NCI-H1694 (cell line): ENCODE measurements around the gene MTLN.
"Not testable (repeated sequence)": the region's sequence is repeated elsewhere in the genome, so short reads cannot be mapped to it uniquely, and the experiment has no call there.

Source experiments
- DNase-seq: peaks from one replicate; lab custom pipeline; 2025; lab: John Stamatoyannopoulos, UW

Gene MTLN

GRCh38 chr2:110198016-110198415 is 14.3 kb downstream of the MTLN start:
- DNase-seq, result no peak

DNA sequence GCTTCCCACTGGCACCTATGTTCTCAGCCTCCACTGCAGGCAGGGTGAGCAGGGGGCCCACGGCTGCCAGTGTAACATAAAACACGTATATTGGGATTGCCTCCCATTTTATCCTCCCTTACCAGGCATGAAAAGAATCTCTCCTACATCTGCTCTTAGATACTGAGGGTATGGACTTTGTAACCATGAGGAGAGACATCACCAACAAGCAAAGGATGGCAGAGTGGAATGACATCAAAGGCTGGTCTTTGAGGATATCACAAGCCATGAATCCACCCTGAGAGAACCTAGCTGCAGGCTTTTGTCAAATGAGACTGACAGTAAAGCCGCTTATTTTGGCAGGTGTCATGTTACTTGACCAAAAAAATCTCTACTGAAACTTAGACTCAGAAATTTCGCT is 14.9 kb downstream of the MTLN start:
- no peak for DNase-seq

DNA sequence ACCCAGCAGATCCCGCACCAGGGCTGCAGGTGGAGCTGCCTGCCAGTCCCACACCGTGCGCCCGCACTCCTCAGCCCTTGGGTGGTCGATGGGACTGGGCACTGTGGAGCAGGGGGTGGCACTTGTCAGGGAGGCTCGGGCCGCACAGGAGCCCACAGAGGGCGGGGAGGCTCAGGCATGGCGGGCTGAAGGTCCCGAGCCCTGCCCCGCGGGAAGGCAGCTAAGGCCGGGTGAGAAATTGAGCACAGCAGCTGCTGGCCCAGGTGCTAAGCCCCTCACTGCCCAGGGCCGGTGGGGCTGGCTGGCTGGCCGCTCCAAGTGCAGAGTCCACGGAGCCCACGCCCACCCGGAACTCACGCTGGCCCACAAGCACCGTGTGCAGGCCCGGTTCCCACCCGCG is 22.2 kb downstream of the MTLN start:
- DNase-seq, result not testable (repeated sequence)

DNA sequence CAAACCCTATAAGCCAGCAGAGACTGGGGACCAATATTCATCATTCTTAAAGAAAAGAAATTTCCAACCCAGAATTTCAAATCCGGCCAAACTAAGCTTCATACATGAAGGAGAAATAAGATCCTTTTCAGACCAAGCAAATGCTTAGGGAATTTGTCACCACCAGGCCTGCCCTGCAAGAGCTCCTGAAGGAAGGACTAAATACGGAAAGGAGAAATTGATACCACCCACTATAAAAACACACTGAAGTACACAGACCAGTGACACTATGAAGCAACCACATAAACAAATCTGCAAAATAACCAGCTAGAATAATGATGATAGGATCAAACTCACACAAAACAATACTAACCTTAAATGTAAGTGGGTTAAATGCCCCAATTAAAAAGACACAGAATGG is 29.9 kb downstream of the MTLN start:
- no peak for DNase-seq

DNA sequence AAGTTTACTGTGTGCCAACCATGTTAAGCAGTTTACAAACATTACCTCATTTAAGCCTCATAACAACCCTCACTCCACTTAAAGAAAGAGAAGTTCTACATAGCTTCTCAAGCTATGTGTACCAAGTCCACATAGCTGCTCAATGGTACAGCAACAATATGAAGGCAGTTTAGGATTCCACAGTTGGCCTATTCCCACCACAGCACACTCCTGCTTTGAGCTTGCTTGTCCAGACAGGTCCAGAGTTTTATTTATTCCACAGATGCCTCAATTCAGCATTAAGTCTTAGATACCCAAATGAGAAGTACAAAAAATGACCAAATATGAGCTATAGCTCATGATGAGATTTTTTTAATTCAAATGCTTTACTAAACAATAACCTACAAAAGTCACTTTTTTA is 32.3 kb downstream of the MTLN start:
- DNase-seq, result no peak

GRCh38 chr2:110173523-110173922 is 38.8 kb downstream of the MTLN start:
- no peak for DNase-seq

DNA sequence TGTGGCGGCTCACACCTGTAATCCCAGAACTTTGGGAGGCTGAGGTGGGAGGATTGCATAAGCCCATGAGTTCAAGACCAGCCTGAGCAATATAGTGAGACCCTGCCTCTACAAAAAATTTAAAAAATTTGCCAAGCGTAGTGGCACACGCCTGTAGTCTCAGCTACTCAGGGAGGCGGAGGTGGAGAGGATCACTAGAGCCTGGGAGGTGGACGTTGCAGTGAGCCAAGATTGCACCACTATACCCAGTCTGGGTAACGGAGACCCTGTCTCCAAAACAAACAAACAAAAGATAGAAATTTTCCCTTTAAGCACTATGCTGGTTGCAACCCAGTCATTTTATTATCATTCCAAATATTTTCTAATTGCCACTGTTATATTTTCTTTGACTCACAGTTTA is 39.8 kb downstream of the MTLN start:
- DNase-seq, result no peak

DNA sequence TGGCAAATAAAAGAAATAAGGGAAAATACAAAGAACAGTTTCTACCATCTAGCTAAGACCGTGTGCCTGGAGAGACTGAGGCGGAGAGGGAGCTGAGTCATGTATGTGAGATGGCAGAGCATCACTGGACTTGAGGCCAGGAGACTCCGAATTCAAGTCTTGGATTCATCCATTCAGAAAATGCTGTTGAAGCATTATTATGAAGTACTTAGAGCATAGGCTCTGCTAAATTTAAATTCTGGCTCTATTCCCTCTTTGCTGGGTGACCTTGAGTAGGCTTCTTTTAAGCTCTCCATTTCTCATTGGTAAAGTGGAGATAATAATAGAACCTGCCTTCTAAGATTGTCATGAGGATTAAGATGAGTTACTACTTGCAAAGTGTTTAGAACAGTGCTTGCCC is 42.2 kb downstream of the MTLN start:
- DNase-seq, result no peak

GRCh38 chr2:110167326-110168000 is 44.9 kb downstream of the MTLN start:
- no peak for DNase-seq

GRCh38 chr2:110166266-110166665 is 46.1 kb downstream of the MTLN start:
- DNase-seq, result no peak
